Measurements from ENCODE around the gene SLC8A2. TPM values are rescaled to one million over a fixed set of nuclear protein-coding genes. Genes with fewer than 3 reads are reported as not detected.
"Not testable (repeated sequence)": the region's sequence is repeated elsewhere in the genome, so short reads cannot be mapped to it uniquely, and the experiment has no call there.

Gene SLC8A2
- total RNA-seq, 1 donor from 2014 or later: 0.70 TPM

- DNase-seq (ENCODE audit: low read depth, low spot score): no peak
- Mint-ChIP-seq H3K4me1 (peaks cover 6% of the 10 kb centered on the region), H3K9me3 (no peaks in the 10 kb centered on the region), H3K4me3 (peak overlapping the region; percentile 34), H3K36me3 (ENCODE audit: low read depth) (peaks cover 3% of the 10 kb centered on the region), H3K27me3 (ENCODE audit: low read depth) (no peaks in the 10 kb centered on the region), H3K27ac (ENCODE audit: unreplicated experiment) (no peak overlapping the region)
- TF ChIP-seq CTCF (conservative IDR thresholded peaks at IDR 0.05): no peak
Measured at GRCh38 chr19:47489072-47489914, 17.6 kb upstream of the SLC8A2 start.

- H3K4me1 Mint-ChIP-seq: peaks cover 15% of the 10 kb centered on the region
- H3K9me3 Mint-ChIP-seq: no peaks in the 10 kb centered on the region
- no peak for DNase-seq (ENCODE audit: low read depth, low spot score)
- peaks cover 3% of the 10 kb centered on the region for H3K36me3 Mint-ChIP-seq (ENCODE audit: low read depth)
- peak overlapping the region; percentile 15 for H3K4me3 Mint-ChIP-seq
- TF ChIP-seq CTCF (conservative IDR thresholded peaks at IDR 0.05): no peak
- no peaks in the 10 kb centered on the region for H3K27me3 Mint-ChIP-seq (ENCODE audit: low read depth)
- H3K27ac Mint-ChIP-seq (ENCODE audit: unreplicated experiment): no peak overlapping the region
Measured at GRCh38 chr19:47487551-47488515, 16.1 kb upstream of the SLC8A2 start.

GRCh38 chr19:47486900-47487299, 15.2 kb upstream of the SLC8A2 start:
- DNase-seq (ENCODE audit: low read depth, low spot score): no peak
- H3K27me3 Mint-ChIP-seq (ENCODE audit: low read depth): no peaks in the 10 kb centered on the region
- no peak for TF ChIP-seq CTCF (conservative IDR thresholded peaks at IDR 0.05)
- no peaks in the 10 kb centered on the region for H3K9me3 Mint-ChIP-seq
- H3K4me1 Mint-ChIP-seq: peaks cover 15% of the 10 kb centered on the region
- H3K36me3 Mint-ChIP-seq (ENCODE audit: low read depth): peaks cover 3% of the 10 kb centered on the region
- H3K4me3 Mint-ChIP-seq: peak overlapping the region; percentile 31
- H3K27ac Mint-ChIP-seq (ENCODE audit: unreplicated experiment): peak overlapping the region; percentile 75

- not testable (repeated sequence) for H3K9me3 Mint-ChIP-seq; H3K27me3 Mint-ChIP-seq (ENCODE audit: low read depth); DNase-seq (ENCODE audit: low read depth, low spot score); H3K36me3 Mint-ChIP-seq (ENCODE audit: low read depth); H3K4me3 Mint-ChIP-seq; H3K27ac Mint-ChIP-seq (ENCODE audit: unreplicated experiment)
- peaks cover 15% of the 10 kb centered on the region for H3K4me1 Mint-ChIP-seq
Measured at GRCh38 chr19:47486220-47486619, 14.5 kb upstream of the SLC8A2 start.

GRCh38 chr19:47485210-47485609, 13.5 kb upstream of the SLC8A2 start:
- no peak for TF ChIP-seq CTCF (conservative IDR thresholded peaks at IDR 0.05)
- Mint-ChIP-seq H3K36me3 (ENCODE audit: low read depth) (peaks cover 3% of the 10 kb centered on the region), H3K9me3 (no peaks in the 10 kb centered on the region), H3K4me1 (peaks cover 15% of the 10 kb centered on the region), H3K27ac (ENCODE audit: unreplicated experiment) (no peak overlapping the region), H3K4me3 (peak overlapping the region; percentile 98), H3K27me3 (ENCODE audit: low read depth) (peaks cover 14% of the 10 kb centered on the region)
- no peak for DNase-seq (ENCODE audit: low read depth, low spot score)

All from neural crest cell (in vitro differentiated cells).